Activated CD8-positive, alpha-beta T cell treated with anti-CD3 and anti-CD28 coated beads for 36 hours (primary cell): ENCODE results near the gene DCBLD2. TPM values are rescaled to one million over a fixed set of nuclear protein-coding genes. Genes with fewer than 3 reads are reported as not detected.

ENCODE experiments used
- ATAC-seq: fragments of 200-7000 bp; cut with Tn5 transposase; one replicate; pipeline ENCODE4 v1.10.0; 2021; ENCODE audit warnings: mild to moderate bottlenecking, moderate library complexity
- CTCF ChIA-PET: fragments of 350-600 bp; sonication (Branson Sonifier 250); formaldehyde crosslinking; loops from one replicate; lab custom pipeline; 2021; ENCODE audit warnings: antibody characterized with exemption; lab: Charles Lee
- POLR2A ChIA-PET: fragments of 350-600 bp; sonication (Branson Sonifier 250); formaldehyde crosslinking; loops from one replicate; lab custom pipeline; 2021; ENCODE audit warnings: antibody characterized with exemption; lab: Charles Lee
- DNase-seq: peaks from one replicate; pipeline ENCODE4 v3.0.0-alpha.2; 2020
- H3K27ac Mint-ChIP-seq: one replicate; pipeline ENCODE4 v1.8.0; 2021; ENCODE audit warnings: mild to moderate bottlenecking, mixed read lengths
- H3K27me3 Mint-ChIP-seq: one replicate; pipeline ENCODE4 v1.8.0; 2021; ENCODE audit warnings: mixed read lengths
- H3K36me3 Mint-ChIP-seq: one replicate; pipeline ENCODE4 v1.8.0; 2021; ENCODE audit warnings: low read depth, mixed read lengths
- H3K4me1 Mint-ChIP-seq: one replicate; pipeline ENCODE4 v1.8.0; 2021; ENCODE audit warnings: low read depth, mixed read lengths
- H3K4me3 Mint-ChIP-seq: one replicate; pipeline ENCODE4 v1.8.0; 2021; ENCODE audit warnings: mild to moderate bottlenecking, moderate library complexity, mixed read lengths
- H3K9me3 Mint-ChIP-seq: one replicate; pipeline ENCODE4 v1.8.0; 2021; ENCODE audit warnings: mixed read lengths
- intact Hi-C: fragments of 100-400 bp; cut with micrococcal nuclease; formaldehyde crosslinking; loops from one replicate; pipeline ENCODE4 v1.10.0; 2022
- total RNA-seq, 2 experiments: library from RNA; stranded (reverse); gene quantifications; one replicate each; pipeline ENCODE4 v1.2.3, GENCODE V29; 2021
- TF ChIP-seq, protein P1 (sequence below): fragments of 200-600 bp; IDR thresholded peaks from one replicate; pipeline ENCODE4 v1.8.0; 2022; ENCODE audit warnings: antibody characterized with exemption, mild to moderate bottlenecking

The DCBLD2 gene
- total RNA-seq, 2 experiments from 2014 or later: 1.4 to 2.5 TPM

DNA sequence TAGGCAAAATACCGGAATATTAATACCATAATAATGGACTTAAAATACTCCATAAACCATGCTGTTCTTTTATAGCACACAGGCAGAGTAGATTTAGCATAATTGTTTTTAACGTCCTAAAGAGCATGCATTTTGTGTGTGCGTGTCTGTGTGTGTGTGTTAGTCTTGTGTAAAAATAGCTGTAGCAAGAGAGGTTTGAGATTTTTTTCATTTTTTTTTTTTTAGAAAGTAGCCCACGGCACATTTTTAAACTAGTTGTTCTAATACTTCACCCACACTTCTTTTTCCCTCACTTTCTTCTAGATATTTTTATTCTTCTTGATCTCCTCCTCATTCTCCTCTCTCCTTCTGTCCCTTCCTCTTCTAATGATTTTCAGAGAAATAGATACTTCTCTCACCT, 145.9 kb downstream of the DCBLD2 start:
- no peaks in the 10 kb centered on the region for H3K36me3 Mint-ChIP-seq
- intact Hi-C loops: no loop called here
- POLR2A ChIA-PET: no interaction called here
- H3K9me3 Mint-ChIP-seq: no peaks in the 10 kb centered on the region
- CTCF ChIA-PET: no interaction called here
- H3K4me3 Mint-ChIP-seq: no peak overlapping the region
- peaks cover 3% of the 10 kb centered on the region for H3K27me3 Mint-ChIP-seq
- H3K4me1 Mint-ChIP-seq: no peaks in the 10 kb centered on the region
- TF ChIP-seq, protein P1, sequence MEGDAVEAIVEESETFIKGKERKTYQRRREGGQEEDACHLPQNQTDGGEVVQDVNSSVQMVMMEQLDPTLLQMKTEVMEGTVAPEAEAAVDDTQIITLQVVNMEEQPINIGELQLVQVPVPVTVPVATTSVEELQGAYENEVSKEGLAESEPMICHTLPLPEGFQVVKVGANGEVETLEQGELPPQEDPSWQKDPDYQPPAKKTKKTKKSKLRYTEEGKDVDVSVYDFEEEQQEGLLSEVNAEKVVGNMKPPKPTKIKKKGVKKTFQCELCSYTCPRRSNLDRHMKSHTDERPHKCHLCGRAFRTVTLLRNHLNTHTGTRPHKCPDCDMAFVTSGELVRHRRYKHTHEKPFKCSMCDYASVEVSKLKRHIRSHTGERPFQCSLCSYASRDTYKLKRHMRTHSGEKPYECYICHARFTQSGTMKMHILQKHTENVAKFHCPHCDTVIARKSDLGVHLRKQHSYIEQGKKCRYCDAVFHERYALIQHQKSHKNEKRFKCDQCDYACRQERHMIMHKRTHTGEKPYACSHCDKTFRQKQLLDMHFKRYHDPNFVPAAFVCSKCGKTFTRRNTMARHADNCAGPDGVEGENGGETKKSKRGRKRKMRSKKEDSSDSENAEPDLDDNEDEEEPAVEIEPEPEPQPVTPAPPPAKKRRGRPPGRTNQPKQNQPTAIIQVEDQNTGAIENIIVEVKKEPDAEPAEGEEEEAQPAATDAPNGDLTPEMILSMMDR: no peak
- DNase-seq (no peak), ATAC-seq (no peak)
- no peak overlapping the region for H3K27ac Mint-ChIP-seq

DNA sequence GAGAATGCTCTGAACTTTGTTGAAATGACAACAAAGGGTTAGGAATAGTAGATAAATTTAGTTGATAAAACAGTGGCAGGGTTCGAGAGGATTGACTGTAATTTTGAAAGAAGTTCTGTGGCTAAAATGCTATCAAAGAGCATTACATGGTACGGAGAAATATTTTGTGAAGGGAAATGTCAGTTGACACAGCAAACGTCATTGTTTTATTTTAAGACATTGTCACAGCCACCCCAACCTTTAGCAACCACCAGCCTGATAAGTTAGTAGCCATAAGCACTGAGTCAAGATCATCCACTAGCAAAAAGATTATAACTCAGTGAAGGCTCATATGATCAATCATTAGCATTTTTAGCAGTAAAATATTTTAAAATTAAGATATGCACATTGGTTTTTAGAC, 147.0 kb downstream of the DCBLD2 start:
- Mint-ChIP-seq H3K36me3 (no peaks in the 10 kb centered on the region), H3K4me3 (no peak overlapping the region), H3K9me3 (no peaks in the 10 kb centered on the region), H3K27me3 (peaks cover 3% of the 10 kb centered on the region), H3K27ac (no peak overlapping the region), H3K4me1 (no peaks in the 10 kb centered on the region)
- DNase-seq (no peak), ATAC-seq (no peak)
- ChIA-PET CTCF (no interaction called here), POLR2A (no interaction called here)
- TF ChIP-seq, protein P1: no peak
- intact Hi-C loops: no loop called here

DNA sequence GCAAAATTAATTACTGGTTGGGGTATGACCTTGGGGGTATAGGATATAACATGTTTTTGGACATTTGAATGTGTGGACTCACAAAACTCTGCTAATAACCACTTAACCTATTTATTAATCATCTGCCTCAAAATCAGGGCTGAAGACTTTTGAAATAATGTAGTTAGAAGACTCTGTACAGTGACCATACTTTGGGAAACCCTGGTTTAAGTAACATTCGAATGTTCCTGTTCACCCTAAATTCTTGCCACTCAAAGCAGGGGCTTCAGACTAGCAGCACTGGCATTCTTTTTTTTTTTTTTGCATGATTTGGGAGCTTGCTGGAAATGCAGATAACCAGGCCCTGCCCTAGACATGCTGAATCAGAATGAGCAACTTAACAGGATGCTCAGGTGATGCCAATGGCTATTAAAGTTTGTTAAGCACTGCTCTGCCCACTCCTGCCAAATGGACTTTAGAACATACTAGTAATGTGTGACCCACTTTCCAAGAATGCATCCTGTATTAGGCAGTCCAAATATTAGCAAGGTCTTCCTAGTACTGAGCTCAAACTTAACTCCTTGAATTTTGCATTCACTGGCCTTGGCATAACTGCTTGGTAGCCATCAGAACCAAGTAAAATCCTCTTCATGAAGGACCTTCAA, 151.1 kb downstream of the DCBLD2 start:
- Mint-ChIP-seq H3K36me3 (no peaks in the 10 kb centered on the region), H3K4me1 (no peaks in the 10 kb centered on the region), H3K4me3 (no peak overlapping the region), H3K27me3 (peaks cover 8% of the 10 kb centered on the region), H3K27ac (no peak overlapping the region), H3K9me3 (no peaks in the 10 kb centered on the region)
- TF ChIP-seq, protein P1: no peak
- ChIA-PET CTCF (interaction anchor here (0.7 kb wide), 1 partner anchor 90 kb away, joined by 3 read pairs; no protein-coding TSS in a partner anchor), POLR2A (no interaction called here)
- intact Hi-C loops: no loop called here
- ATAC-seq (no peak), DNase-seq (no peak)

DNA sequence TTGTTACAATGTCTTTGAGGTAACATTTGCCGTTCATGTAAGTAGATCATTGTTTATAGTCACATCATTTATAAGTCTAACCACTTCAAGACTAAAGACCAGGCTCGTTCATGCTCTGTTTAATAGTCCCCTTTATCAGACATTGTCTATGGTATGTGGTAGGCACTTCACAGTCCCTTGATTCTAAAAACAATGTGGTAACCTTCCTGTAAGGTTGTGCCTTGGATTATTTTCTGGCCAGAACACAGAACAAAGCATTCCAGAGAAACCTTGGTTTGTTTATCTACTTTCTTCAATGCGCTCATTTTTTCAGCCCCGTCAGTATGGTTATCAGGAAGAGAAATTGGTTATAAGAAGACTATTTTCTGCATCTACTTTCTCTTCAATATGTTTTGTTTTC, 154.6 kb downstream of the DCBLD2 start:
- POLR2A ChIA-PET: no interaction called here
- ATAC-seq (no peak), DNase-seq (no peak)
- Mint-ChIP-seq H3K27me3 (peaks cover 6% of the 10 kb centered on the region), H3K36me3 (no peaks in the 10 kb centered on the region), H3K9me3 (no peaks in the 10 kb centered on the region), H3K4me3 (no peak overlapping the region), H3K27ac (no peak overlapping the region), H3K4me1 (no peaks in the 10 kb centered on the region)
- TF ChIP-seq, protein P1: no peak
- intact Hi-C loops: no loop called here
- CTCF ChIA-PET: no interaction called here

DNA sequence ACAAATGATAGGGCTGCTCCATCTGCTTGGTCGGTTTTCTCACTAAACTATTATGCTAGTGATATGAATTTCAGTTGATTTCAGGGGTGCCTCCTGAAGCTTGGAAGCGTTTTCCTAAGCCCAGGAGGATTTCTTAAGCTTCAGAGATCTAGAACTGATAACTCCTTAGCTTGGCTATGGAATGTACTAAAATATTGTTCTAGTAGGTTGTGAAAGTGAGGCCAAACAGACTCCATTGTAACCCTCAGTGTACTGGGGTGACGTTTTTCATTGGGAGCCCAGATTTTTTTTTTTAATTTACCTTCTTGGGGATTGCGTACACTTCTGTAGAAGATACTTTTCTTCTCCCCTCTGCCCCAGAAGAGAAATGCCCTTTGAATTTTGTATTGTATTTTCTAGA, 155.4 kb downstream of the DCBLD2 start:
- POLR2A ChIA-PET: no interaction called here
- H3K36me3 Mint-ChIP-seq: no peaks in the 10 kb centered on the region

More for the DNA sequence above, 155.4 kb downstream of the DCBLD2 start:
- CTCF ChIA-PET: no interaction called here
- TF ChIP-seq, protein P1: no peak
- H3K9me3 Mint-ChIP-seq: no peaks in the 10 kb centered on the region
- no peak overlapping the region for H3K4me3 Mint-ChIP-seq
- no peaks in the 10 kb centered on the region for H3K4me1 Mint-ChIP-seq
- DNase-seq: no peak
- ATAC-seq: no peak
- H3K27ac Mint-ChIP-seq: no peak overlapping the region
- H3K27me3 Mint-ChIP-seq: peaks cover 6% of the 10 kb centered on the region
- intact Hi-C loops: no loop called here

Other genes starting within 250 kb of the DCBLD2 start
- not detected for gene ST3GAL6, start 138.4 kb downstream of the DCBLD2 start, total RNA-seq